T-helper 2 cell treated with Interferon-gamma antibody and Interleukin-4, amounts not matched to agents 5 μg/mL and 100 μg/mL, for 36 hours (primary cell): Measurements from ENCODE around the gene SDK1.

Experiments
- DNase-seq: peaks from one replicate; pipeline ENCODE4 v3.0.0; 2021; ENCODE audit warnings: low spot score
- H3K27ac Mint-ChIP-seq: one replicate; pipeline ENCODE4 v1.8.0; 2021; ENCODE audit warnings: mild to moderate bottlenecking, mixed read lengths
- H3K27me3 Mint-ChIP-seq: one replicate; pipeline ENCODE4 v1.8.0; 2021; ENCODE audit warnings: low read depth, mixed read lengths
- H3K36me3 Mint-ChIP-seq: one replicate; pipeline ENCODE4 v1.8.0; 2021; ENCODE audit warnings: low read depth, mixed read lengths
- H3K4me1 Mint-ChIP-seq: one replicate; pipeline ENCODE4 v1.8.0; 2021; ENCODE audit warnings: low read depth, mixed read lengths
- H3K4me3 Mint-ChIP-seq: one replicate; pipeline ENCODE4 v1.8.0; 2022; ENCODE audit warnings: mild to moderate bottlenecking, moderate library complexity, mixed read lengths
- H3K9me3 Mint-ChIP-seq: one replicate; pipeline ENCODE4 v1.8.0; 2021; ENCODE audit warnings: mixed read lengths

SDK1 gene

GRCh38 chr7:3302681-3303320, 1.7 kb downstream of the SDK1 start:
- H3K4me3 Mint-ChIP-seq: peak overlapping the region; percentile 71
- no peaks in the 10 kb centered on the region for H3K36me3 Mint-ChIP-seq
- H3K9me3 Mint-ChIP-seq: no peaks in the 10 kb centered on the region
- no peak overlapping the region for H3K27ac Mint-ChIP-seq
- peaks cover 7% of the 10 kb centered on the region for H3K4me1 Mint-ChIP-seq
- no peak for DNase-seq
- H3K27me3 Mint-ChIP-seq: peaks cover 62% of the 10 kb centered on the region

- no peaks in the 10 kb centered on the region for H3K36me3 Mint-ChIP-seq
- no peak overlapping the region for H3K4me3 Mint-ChIP-seq
- peaks cover 68% of the 10 kb centered on the region for H3K27me3 Mint-ChIP-seq
- no peaks in the 10 kb centered on the region for H3K9me3 Mint-ChIP-seq
- peaks cover 7% of the 10 kb centered on the region for H3K4me1 Mint-ChIP-seq
- no peak overlapping the region for H3K27ac Mint-ChIP-seq
- no peak for DNase-seq
Measured at GRCh38 chr7:3304131-3304530, 3.1 kb downstream of the SDK1 start.

- H3K36me3 Mint-ChIP-seq: no peaks in the 10 kb centered on the region
- no peaks in the 10 kb centered on the region for H3K9me3 Mint-ChIP-seq
- peaks cover 1% of the 10 kb centered on the region for H3K4me1 Mint-ChIP-seq
- peaks cover 64% of the 10 kb centered on the region for H3K27me3 Mint-ChIP-seq
- H3K4me3 Mint-ChIP-seq: no peak overlapping the region
- H3K27ac Mint-ChIP-seq: no peak overlapping the region
- no peak for DNase-seq
Measured at GRCh38 chr7:3307435-3307834, 6.4 kb downstream of the SDK1 start.

GRCh38 chr7:3309140-3309539, 8.1 kb downstream of the SDK1 start:
- no peak overlapping the region for H3K27ac Mint-ChIP-seq
- peaks cover 47% of the 10 kb centered on the region for H3K27me3 Mint-ChIP-seq
- no peaks in the 10 kb centered on the region for H3K4me1 Mint-ChIP-seq
- no peak overlapping the region for H3K4me3 Mint-ChIP-seq
- H3K36me3 Mint-ChIP-seq: no peaks in the 10 kb centered on the region
- no peak for DNase-seq
- H3K9me3 Mint-ChIP-seq: no peaks in the 10 kb centered on the region

- H3K4me3 Mint-ChIP-seq: no peak overlapping the region
- no peaks in the 10 kb centered on the region for H3K4me1 Mint-ChIP-seq
- no peaks in the 10 kb centered on the region for H3K36me3 Mint-ChIP-seq
- peaks cover 39% of the 10 kb centered on the region for H3K27me3 Mint-ChIP-seq
- no peaks in the 10 kb centered on the region for H3K9me3 Mint-ChIP-seq
- no peak overlapping the region for H3K27ac Mint-ChIP-seq
- DNase-seq: no peak
Measured at GRCh38 chr7:3309956-3310355, 8.9 kb downstream of the SDK1 start.

GRCh38 chr7:3310884-3311283, 9.8 kb downstream of the SDK1 start:
- H3K4me3 Mint-ChIP-seq: no peak overlapping the region
- no peak overlapping the region for H3K27ac Mint-ChIP-seq
- no peaks in the 10 kb centered on the region for H3K4me1 Mint-ChIP-seq
- H3K9me3 Mint-ChIP-seq: no peaks in the 10 kb centered on the region
- H3K36me3 Mint-ChIP-seq: no peaks in the 10 kb centered on the region
- no peak for DNase-seq
- peaks cover 34% of the 10 kb centered on the region for H3K27me3 Mint-ChIP-seq

GRCh38 chr7:3312583-3312982, 11.5 kb downstream of the SDK1 start:
- Mint-ChIP-seq H3K9me3 (no peaks in the 10 kb centered on the region), H3K27ac (no peak overlapping the region), H3K36me3 (no peaks in the 10 kb centered on the region), H3K4me3 (no peak overlapping the region), H3K27me3 (peaks cover 27% of the 10 kb centered on the region), H3K4me1 (no peaks in the 10 kb centered on the region)
- no peak for DNase-seq

GRCh38 chr7:3318874-3319273, 17.8 kb downstream of the SDK1 start:
- DNase-seq: no peak
- H3K4me1 Mint-ChIP-seq: no peaks in the 10 kb centered on the region
- peaks cover 11% of the 10 kb centered on the region for H3K27me3 Mint-ChIP-seq
- H3K27ac Mint-ChIP-seq: no peak overlapping the region
- H3K9me3 Mint-ChIP-seq: no peaks in the 10 kb centered on the region
- no peaks in the 10 kb centered on the region for H3K36me3 Mint-ChIP-seq
- no peak overlapping the region for H3K4me3 Mint-ChIP-seq

- DNase-seq: no peak
Measured at GRCh38 chr7:3321206-3321605, 20.2 kb downstream of the SDK1 start.

GRCh38 chr7:3321745-3322144, 20.7 kb downstream of the SDK1 start:
- H3K27ac Mint-ChIP-seq: no peak overlapping the region
- H3K36me3 Mint-ChIP-seq: no peaks in the 10 kb centered on the region
- H3K27me3 Mint-ChIP-seq: peaks cover 9% of the 10 kb centered on the region
- no peak for DNase-seq
- H3K4me3 Mint-ChIP-seq: no peak overlapping the region
- H3K9me3 Mint-ChIP-seq: no peaks in the 10 kb centered on the region
- no peaks in the 10 kb centered on the region for H3K4me1 Mint-ChIP-seq

More at GRCh38 chr7:3321206-3321605, 20.2 kb downstream of the SDK1 start:
- peaks cover 9% of the 10 kb centered on the region for H3K27me3 Mint-ChIP-seq
- no peak overlapping the region for H3K4me3 Mint-ChIP-seq
- H3K9me3 Mint-ChIP-seq: no peaks in the 10 kb centered on the region
- no peaks in the 10 kb centered on the region for H3K36me3 Mint-ChIP-seq
- no peak overlapping the region for H3K27ac Mint-ChIP-seq
- no peaks in the 10 kb centered on the region for H3K4me1 Mint-ChIP-seq

- Mint-ChIP-seq H3K27ac (no peak overlapping the region), H3K36me3 (no peaks in the 10 kb centered on the region), H3K4me3 (no peak overlapping the region), H3K4me1 (no peaks in the 10 kb centered on the region), H3K9me3 (no peaks in the 10 kb centered on the region), H3K27me3 (peaks cover 4% of the 10 kb centered on the region)
- DNase-seq: no peak
Measured at GRCh38 chr7:3326246-3326645, 25.2 kb downstream of the SDK1 start.

GRCh38 chr7:3327099-3327498, 26.0 kb downstream of the SDK1 start:
- Mint-ChIP-seq H3K27ac (no peak overlapping the region), H3K27me3 (peaks cover 3% of the 10 kb centered on the region), H3K4me3 (no peak overlapping the region), H3K9me3 (no peaks in the 10 kb centered on the region), H3K36me3 (no peaks in the 10 kb centered on the region), H3K4me1 (no peaks in the 10 kb centered on the region)
- no peak for DNase-seq

GRCh38 chr7:3327655-3328054, 26.6 kb downstream of the SDK1 start:
- H3K27ac Mint-ChIP-seq: no peak overlapping the region
- no peaks in the 10 kb centered on the region for H3K4me1 Mint-ChIP-seq
- H3K4me3 Mint-ChIP-seq: no peak overlapping the region
- H3K27me3 Mint-ChIP-seq: peaks cover 4% of the 10 kb centered on the region
- no peak for DNase-seq
- H3K36me3 Mint-ChIP-seq: no peaks in the 10 kb centered on the region
- H3K9me3 Mint-ChIP-seq: no peaks in the 10 kb centered on the region

- H3K36me3 Mint-ChIP-seq: no peaks in the 10 kb centered on the region
- no peak overlapping the region for H3K4me3 Mint-ChIP-seq
- no peaks in the 10 kb centered on the region for H3K4me1 Mint-ChIP-seq
- no peak for DNase-seq
- peaks cover 6% of the 10 kb centered on the region for H3K27me3 Mint-ChIP-seq
- no peaks in the 10 kb centered on the region for H3K9me3 Mint-ChIP-seq
- H3K27ac Mint-ChIP-seq: no peak overlapping the region
Measured at GRCh38 chr7:3332308-3332707, 31.3 kb downstream of the SDK1 start.

- Mint-ChIP-seq H3K4me1 (no peaks in the 10 kb centered on the region), H3K27ac (no peak overlapping the region), H3K4me3 (no peak overlapping the region), H3K36me3 (no peaks in the 10 kb centered on the region), H3K27me3 (peaks cover 7% of the 10 kb centered on the region), H3K9me3 (no peaks in the 10 kb centered on the region)
- no peak for DNase-seq
Measured at GRCh38 chr7:3333861-3334260, 32.8 kb downstream of the SDK1 start.
